Measurements from ENCODE around the gene GDA. TPM values are rescaled to one million over a fixed set of nuclear protein-coding genes. Genes with fewer than 3 reads are reported as not detected.

Gene GDA
- total RNA-seq, 1 experiment from 2014 or later: not detected

DNA sequence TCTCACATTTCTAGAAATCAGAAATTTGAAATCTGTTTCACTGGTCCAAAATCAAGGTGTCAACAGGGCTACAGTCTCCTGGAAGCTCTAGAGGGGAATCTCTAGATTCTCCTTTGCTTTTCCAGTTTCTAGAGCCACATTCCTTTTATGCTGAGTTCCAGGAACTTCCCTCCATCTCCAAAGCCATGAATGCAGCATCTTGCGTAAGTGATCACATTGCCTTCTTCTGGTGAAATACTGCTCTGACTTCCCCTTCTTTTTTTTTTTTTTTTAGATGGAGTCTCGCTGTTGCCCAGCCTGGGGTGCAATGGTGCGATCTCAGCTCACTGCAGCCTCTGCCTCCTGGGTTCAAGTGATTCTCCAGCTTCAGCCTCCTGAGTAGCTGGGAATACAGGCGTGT, 23.8 kb downstream of the GDA start:
- no peaks in the 10 kb centered on the region for H3K9me3 ChIP-seq (ENCODE audit: low read length)
- no peaks in the 10 kb centered on the region for H3K79me2 ChIP-seq (ENCODE audit: low read length)
- H3K4me1 ChIP-seq (ENCODE audit: low read length): no peaks in the 10 kb centered on the region
- H3K9me2 ChIP-seq (replicated peaks; ENCODE audit: insufficient read depth, low read length): no peaks in the 10 kb centered on the region
- no peaks in the 10 kb centered on the region for H4K20me1 ChIP-seq (ENCODE audit: insufficient read depth, low read depth, low read length)
- H2AFZ ChIP-seq (ENCODE audit: low read length): no peak overlapping the region
- H3K4me3 ChIP-seq (ENCODE audit: low read length): no peak overlapping the region
- no peaks in the 10 kb centered on the region for H3K27me3 ChIP-seq (ENCODE audit: low read length)
- DNase-seq: no peak
- no peak overlapping the region for H3K4me2 ChIP-seq (ENCODE audit: low read depth, low read length, poor library complexity, severe bottlenecking)
- H3K9ac ChIP-seq (ENCODE audit: low read length): no peak overlapping the region
- H3K36me3 ChIP-seq (ENCODE audit: insufficient read depth, low read length): no peaks in the 10 kb centered on the region
- H3K27ac ChIP-seq (ENCODE audit: low read length): no peak overlapping the region

DNA sequence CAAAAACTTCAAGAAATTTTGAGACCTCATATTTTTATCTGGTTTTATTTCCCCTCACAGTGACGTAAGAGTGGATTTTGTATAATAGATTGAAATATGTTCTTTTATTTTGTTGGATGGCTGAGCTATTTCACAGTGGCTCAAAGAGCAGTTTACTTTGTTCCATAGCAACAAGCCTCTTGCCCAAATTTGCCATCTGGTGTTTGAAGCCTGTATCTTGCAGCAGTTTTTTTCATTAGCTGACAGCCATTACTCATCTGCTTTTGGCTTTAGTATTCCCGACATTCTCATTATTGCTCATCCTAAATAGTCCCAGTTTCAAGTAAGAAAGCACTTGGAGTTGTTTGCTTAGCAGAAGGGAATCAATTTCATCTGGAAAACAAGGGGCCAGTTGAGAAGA, 36.3 kb downstream of the GDA start:
- Histone ChIP-seq H3K9me2 (replicated peaks; ENCODE audit: insufficient read depth, low read length) (no peaks in the 10 kb centered on the region), H3K4me2 (ENCODE audit: low read depth, low read length, poor library complexity, severe bottlenecking) (no peak overlapping the region), H3K36me3 (ENCODE audit: insufficient read depth, low read length) (no peaks in the 10 kb centered on the region), H4K20me1 (ENCODE audit: insufficient read depth, low read depth, low read length) (no peaks in the 10 kb centered on the region), H3K9ac (ENCODE audit: low read length) (no peak overlapping the region), H3K9me3 (ENCODE audit: low read length) (no peaks in the 10 kb centered on the region), H3K79me2 (ENCODE audit: low read length) (no peaks in the 10 kb centered on the region), H2AFZ (ENCODE audit: low read length) (no peak overlapping the region), H3K27me3 (ENCODE audit: low read length) (no peaks in the 10 kb centered on the region), H3K4me1 (ENCODE audit: low read length) (no peaks in the 10 kb centered on the region), H3K4me3 (ENCODE audit: low read length) (no peak overlapping the region), H3K27ac (ENCODE audit: low read length) (no peak overlapping the region)
- no peak for DNase-seq

DNA sequence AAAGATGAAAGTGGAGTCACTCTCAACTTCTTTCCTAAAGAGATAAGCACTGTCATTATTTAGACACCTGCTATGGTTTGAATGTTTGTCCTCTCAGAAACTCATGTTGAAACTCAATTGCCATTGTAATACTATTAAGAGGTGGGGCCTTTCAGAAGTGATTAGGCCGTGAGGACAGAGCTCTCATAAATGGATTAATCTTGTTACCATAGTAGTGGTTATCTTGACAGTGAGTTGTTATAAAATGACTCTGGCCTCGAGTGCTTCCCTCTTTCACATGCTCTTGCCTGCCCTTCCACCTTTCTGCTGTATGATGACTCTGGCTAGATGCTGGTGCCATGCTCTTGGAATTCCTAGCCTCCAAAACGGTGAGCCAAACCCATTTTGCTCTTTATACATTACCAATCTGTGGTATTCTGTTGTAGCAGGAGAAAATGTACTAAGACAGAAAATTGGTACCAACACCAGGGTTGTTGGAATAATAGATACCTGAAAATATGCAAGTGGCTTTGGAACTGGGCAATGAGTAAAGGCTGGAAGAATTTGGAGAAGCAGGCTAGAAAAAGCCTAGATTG, 38.0 kb downstream of the GDA start:
- Histone ChIP-seq H3K27ac (ENCODE audit: low read length) (no peak overlapping the region), H3K36me3 (ENCODE audit: insufficient read depth, low read length) (no peaks in the 10 kb centered on the region), H2AFZ (ENCODE audit: low read length) (no peak overlapping the region), H3K9me3 (ENCODE audit: low read length) (no peaks in the 10 kb centered on the region), H3K4me2 (ENCODE audit: low read depth, low read length, poor library complexity, severe bottlenecking) (no peak overlapping the region), H3K4me3 (ENCODE audit: low read length) (no peak overlapping the region), H3K27me3 (ENCODE audit: low read length) (no peaks in the 10 kb centered on the region), H3K4me1 (ENCODE audit: low read length) (no peaks in the 10 kb centered on the region), H4K20me1 (ENCODE audit: insufficient read depth, low read depth, low read length) (no peaks in the 10 kb centered on the region), H3K9me2 (replicated peaks; ENCODE audit: insufficient read depth, low read length) (no peaks in the 10 kb centered on the region), H3K79me2 (ENCODE audit: low read length) (no peaks in the 10 kb centered on the region), H3K9ac (ENCODE audit: low read length) (no peak overlapping the region)
- no peak for DNase-seq

DNA sequence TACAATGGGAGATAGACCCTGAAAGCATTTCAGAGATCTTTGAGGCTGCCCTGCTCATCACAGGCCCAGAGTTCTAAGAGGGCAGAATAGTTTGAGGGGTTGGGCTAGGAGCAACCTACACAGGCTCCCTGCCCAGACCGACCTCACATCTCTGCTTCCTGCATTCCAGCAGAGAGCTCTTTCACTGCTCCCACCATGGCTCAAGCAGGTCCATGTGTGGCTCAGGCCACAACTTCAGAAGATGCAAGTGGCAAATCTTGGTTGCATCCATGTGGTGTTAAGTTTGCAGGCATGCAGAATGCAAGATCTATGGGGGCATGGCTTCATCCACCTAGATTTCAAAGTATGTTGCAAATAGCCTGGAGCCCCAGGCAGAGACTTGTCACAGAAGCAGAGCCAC, 39.0 kb downstream of the GDA start:
- no peak overlapping the region for H3K27ac ChIP-seq (ENCODE audit: low read length)
- no peaks in the 10 kb centered on the region for H3K27me3 ChIP-seq (ENCODE audit: low read length)
- H3K4me1 ChIP-seq (ENCODE audit: low read length): no peaks in the 10 kb centered on the region
- H3K9me2 ChIP-seq (replicated peaks; ENCODE audit: insufficient read depth, low read length): no peaks in the 10 kb centered on the region
- H4K20me1 ChIP-seq (ENCODE audit: insufficient read depth, low read depth, low read length): no peaks in the 10 kb centered on the region
- DNase-seq: no peak
- H3K4me3 ChIP-seq (ENCODE audit: low read length): no peak overlapping the region
- H3K9me3 ChIP-seq (ENCODE audit: low read length): no peaks in the 10 kb centered on the region
- H3K4me2 ChIP-seq (ENCODE audit: low read depth, low read length, poor library complexity, severe bottlenecking): no peak overlapping the region
- H3K9ac ChIP-seq (ENCODE audit: low read length): no peak overlapping the region
- H3K79me2 ChIP-seq (ENCODE audit: low read length): no peaks in the 10 kb centered on the region
- no peak overlapping the region for H2AFZ ChIP-seq (ENCODE audit: low read length)
- H3K36me3 ChIP-seq (ENCODE audit: insufficient read depth, low read length): no peaks in the 10 kb centered on the region

DNA sequence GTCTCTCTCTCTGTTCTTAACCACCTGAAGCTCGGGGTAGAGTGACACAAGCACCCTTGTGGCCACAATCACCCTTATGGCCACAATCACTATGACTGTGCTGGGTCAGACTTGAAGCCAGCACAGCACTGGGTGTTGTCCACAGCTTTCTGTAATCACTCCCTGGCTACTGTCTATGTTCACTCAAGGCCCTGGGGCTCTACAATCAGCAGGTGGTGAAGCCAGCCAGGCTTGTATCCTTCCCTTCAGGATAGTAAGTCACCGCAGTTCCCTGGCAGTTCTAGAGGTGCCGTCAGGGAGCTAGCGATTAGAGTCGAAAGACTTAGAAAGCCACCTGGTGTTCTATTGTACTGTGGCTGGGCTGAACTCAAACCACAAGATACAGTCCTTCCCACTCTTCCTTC, 44.2 kb downstream of the GDA start:
- Histone ChIP-seq H3K27me3 (ENCODE audit: low read length) (no peaks in the 10 kb centered on the region), H4K20me1 (ENCODE audit: insufficient read depth, low read depth, low read length) (no peaks in the 10 kb centered on the region), H3K27ac (ENCODE audit: low read length) (no peak overlapping the region), H2AFZ (ENCODE audit: low read length) (no peak overlapping the region), H3K9ac (ENCODE audit: low read length) (no peak overlapping the region), H3K9me2 (replicated peaks; ENCODE audit: insufficient read depth, low read length) (no peaks in the 10 kb centered on the region), H3K4me2 (ENCODE audit: low read depth, low read length, poor library complexity, severe bottlenecking) (no peak overlapping the region), H3K4me1 (ENCODE audit: low read length) (no peaks in the 10 kb centered on the region), H3K9me3 (ENCODE audit: low read length) (no peaks in the 10 kb centered on the region), H3K4me3 (ENCODE audit: low read length) (no peak overlapping the region), H3K79me2 (ENCODE audit: low read length) (no peaks in the 10 kb centered on the region), H3K36me3 (ENCODE audit: insufficient read depth, low read length) (no peaks in the 10 kb centered on the region)
- no peak for DNase-seq

DNA sequence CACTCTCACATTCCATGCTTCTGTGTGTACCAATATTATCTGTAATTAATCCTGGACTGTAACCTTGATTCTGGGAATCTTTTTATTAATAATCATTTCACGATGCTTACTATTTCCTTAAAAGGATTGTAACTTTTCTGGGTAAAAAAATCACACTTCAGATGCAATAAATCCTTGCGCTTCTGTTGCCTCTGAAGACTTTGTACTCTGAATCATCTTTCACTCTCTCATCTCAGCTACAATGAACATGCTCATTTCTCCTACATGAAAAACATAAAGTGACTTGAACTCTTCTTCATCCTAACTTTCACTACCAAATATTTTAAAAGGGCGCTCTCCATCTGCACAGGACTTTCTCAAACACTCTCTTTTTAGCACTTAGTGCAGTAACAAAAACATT, 50.0 kb downstream of the GDA start:
- Histone ChIP-seq H3K27me3 (ENCODE audit: low read length) (no peaks in the 10 kb centered on the region), H3K27ac (ENCODE audit: low read length) (no peak overlapping the region), H3K79me2 (ENCODE audit: low read length) (no peaks in the 10 kb centered on the region), H4K20me1 (ENCODE audit: insufficient read depth, low read depth, low read length) (no peaks in the 10 kb centered on the region), H3K9ac (ENCODE audit: low read length) (no peak overlapping the region), H3K4me3 (ENCODE audit: low read length) (no peak overlapping the region), H3K9me2 (replicated peaks; ENCODE audit: insufficient read depth, low read length) (no peaks in the 10 kb centered on the region), H3K9me3 (ENCODE audit: low read length) (no peaks in the 10 kb centered on the region), H2AFZ (ENCODE audit: low read length) (no peak overlapping the region), H3K4me2 (ENCODE audit: low read depth, low read length, poor library complexity, severe bottlenecking) (no peak overlapping the region), H3K4me1 (ENCODE audit: low read length) (no peaks in the 10 kb centered on the region), H3K36me3 (ENCODE audit: insufficient read depth, low read length) (no peaks in the 10 kb centered on the region)
- no peak for DNase-seq

DNA sequence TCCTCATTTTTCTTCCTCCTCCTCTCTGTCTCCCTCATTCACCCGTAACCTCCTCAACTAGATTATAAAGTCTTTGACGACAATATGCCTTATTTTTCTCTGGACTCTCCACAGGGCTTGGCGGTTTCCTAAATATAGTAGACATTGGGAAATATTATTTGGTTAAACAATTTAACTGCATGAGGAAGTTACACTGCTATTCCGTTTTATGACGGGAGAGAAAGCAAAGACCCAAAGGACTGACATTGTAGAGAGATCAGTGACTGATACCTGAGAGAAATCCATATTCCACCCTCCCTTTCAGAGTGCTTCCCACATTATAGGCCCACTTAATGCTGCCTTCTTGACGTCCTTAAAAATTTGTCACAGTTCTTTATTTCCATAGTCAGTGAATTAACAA, 51.2 kb downstream of the GDA start:
- H4K20me1 ChIP-seq (ENCODE audit: insufficient read depth, low read depth, low read length): no peaks in the 10 kb centered on the region
- H3K9me3 ChIP-seq (ENCODE audit: low read length): no peaks in the 10 kb centered on the region

DNA sequence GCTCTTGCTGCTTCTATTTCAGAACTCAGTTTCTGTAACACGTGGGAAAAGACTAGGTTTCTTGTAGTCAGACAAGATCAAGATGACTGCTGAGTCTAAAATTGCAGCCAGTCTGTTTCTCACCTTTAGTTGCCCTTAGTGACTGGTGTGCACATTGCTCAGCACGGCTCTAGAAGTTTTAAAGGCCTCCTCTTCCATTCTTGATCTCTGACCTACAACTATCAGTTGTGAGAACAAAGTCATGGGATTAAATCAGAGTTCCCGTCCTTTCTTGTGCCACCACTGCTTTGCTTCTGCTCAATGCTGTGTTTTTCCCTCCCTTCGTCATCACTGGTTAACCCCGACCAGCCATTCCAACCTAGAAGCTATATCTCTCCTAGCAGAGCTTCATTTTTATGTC, 52.8 kb downstream of the GDA start:
- Histone ChIP-seq H3K4me1 (ENCODE audit: low read length) (no peaks in the 10 kb centered on the region), H3K9me3 (ENCODE audit: low read length) (no peaks in the 10 kb centered on the region), H3K9ac (ENCODE audit: low read length) (no peak overlapping the region), H3K9me2 (replicated peaks; ENCODE audit: insufficient read depth, low read length) (no peaks in the 10 kb centered on the region), H3K4me3 (ENCODE audit: low read length) (no peak overlapping the region), H3K27me3 (ENCODE audit: low read length) (no peaks in the 10 kb centered on the region), H3K4me2 (ENCODE audit: low read depth, low read length, poor library complexity, severe bottlenecking) (no peak overlapping the region), H3K27ac (ENCODE audit: low read length) (no peak overlapping the region), H3K79me2 (ENCODE audit: low read length) (no peaks in the 10 kb centered on the region), H2AFZ (ENCODE audit: low read length) (no peak overlapping the region), H3K36me3 (ENCODE audit: insufficient read depth, low read length) (no peaks in the 10 kb centered on the region), H4K20me1 (ENCODE audit: insufficient read depth, low read depth, low read length) (no peaks in the 10 kb centered on the region)
- no peak for DNase-seq

More for the DNA sequence above, 51.2 kb downstream of the GDA start:
- Histone ChIP-seq H3K27me3 (ENCODE audit: low read length) (no peaks in the 10 kb centered on the region), H3K9ac (ENCODE audit: low read length) (no peak overlapping the region), H3K4me3 (ENCODE audit: low read length) (no peak overlapping the region), H3K27ac (ENCODE audit: low read length) (no peak overlapping the region), H3K4me1 (ENCODE audit: low read length) (no peaks in the 10 kb centered on the region), H2AFZ (ENCODE audit: low read length) (no peak overlapping the region), H3K79me2 (ENCODE audit: low read length) (no peaks in the 10 kb centered on the region), H3K4me2 (ENCODE audit: low read depth, low read length, poor library complexity, severe bottlenecking) (no peak overlapping the region), H3K9me2 (replicated peaks; ENCODE audit: insufficient read depth, low read length) (no peaks in the 10 kb centered on the region), H3K36me3 (ENCODE audit: insufficient read depth, low read length) (no peaks in the 10 kb centered on the region)
- DNase-seq: no peak

All from Karpas-422 (cell line).